ENCODE measurements around the gene AGAP3. TPM values are rescaled to one million over a fixed set of nuclear protein-coding genes. Genes with fewer than 3 reads are reported as not detected.

AGAP3 gene
- total RNA-seq, 1 experiment from 2014 or later: 138 TPM

GRCh38 chr7:151172273-151173141 is 86.2 kb downstream of the AGAP3 start:
- CTCF ChIA-PET: interaction anchor here (0.6 to 1.3 kb wide), 29 partner anchors 9 to 1469 kb away, joined by 3 to 18 read pairs (median 4); partner anchors contain the start of gene CHPF2
- Mint-ChIP-seq H3K27me3 (ENCODE audit: insufficient read depth, unreplicated experiment) (peaks cover 71% of the 10 kb centered on the region), H3K4me3 (ENCODE audit: unreplicated experiment) (no peak overlapping the region), H3K27ac (ENCODE audit: low read depth, unreplicated experiment) (no peak overlapping the region), H3K9me3 (ENCODE audit: unreplicated experiment) (no peaks in the 10 kb centered on the region), H3K36me3 (ENCODE audit: insufficient read depth, unreplicated experiment) (no peaks in the 10 kb centered on the region), H3K4me1 (ENCODE audit: insufficient read depth, unreplicated experiment) (no peaks in the 10 kb centered on the region)
- intact Hi-C loops (cut with micrococcal nuclease): loop anchor here (1.0 to 2.0 kb wide), 4 partner anchors 48 to 394 kb away; no protein-coding TSS in a partner anchor
- no TSS peak for BruUV-seq (replicated peaks)
- peak; percentile 74 for DNase-seq (ENCODE audit: unreplicated experiment)
- peak; percentile 100 for TF ChIP-seq CTCF (IDR thresholded peaks at IDR 0.05; ENCODE audit: unreplicated experiment)
- POLR2A ChIA-PET: no interaction called here

- POLR2A ChIA-PET: no interaction called here
- DNase-seq (ENCODE audit: unreplicated experiment): no peak
- no peaks in the 10 kb centered on the region for H3K36me3 Mint-ChIP-seq (ENCODE audit: insufficient read depth, unreplicated experiment)
- intact Hi-C loops (cut with micrococcal nuclease): loop anchor here (2.0 kb wide), 1 partner anchor 211 kb away; no protein-coding TSS in a partner anchor
- H3K4me3 Mint-ChIP-seq (ENCODE audit: unreplicated experiment): no peak overlapping the region
- no peaks in the 10 kb centered on the region for H3K4me1 Mint-ChIP-seq (ENCODE audit: insufficient read depth, unreplicated experiment)
- TF ChIP-seq CTCF (IDR thresholded peaks at IDR 0.05; ENCODE audit: unreplicated experiment): no peak
- peaks cover 73% of the 10 kb centered on the region for H3K27me3 Mint-ChIP-seq (ENCODE audit: insufficient read depth, unreplicated experiment)
- H3K27ac Mint-ChIP-seq (ENCODE audit: low read depth, unreplicated experiment): no peak overlapping the region
- BruUV-seq (replicated peaks): no TSS peak
- CTCF ChIA-PET: interaction anchor here (0.7 to 1.1 kb wide), 9 partner anchors 11 to 404 kb away, joined by 3 to 4 read pairs (median 4); partner anchors contain the start of gene ASB10
- no peaks in the 10 kb centered on the region for H3K9me3 Mint-ChIP-seq (ENCODE audit: unreplicated experiment)
These were observed 87.3 kb downstream of the AGAP3 start for GRCh38 chr7:151173386-151174245.

GRCh38 chr7:151174246-151175046 is 88.2 kb downstream of the AGAP3 start:
- Mint-ChIP-seq H3K4me3 (ENCODE audit: unreplicated experiment) (no peak overlapping the region), H3K27me3 (ENCODE audit: insufficient read depth, unreplicated experiment) (peaks cover 73% of the 10 kb centered on the region), H3K9me3 (ENCODE audit: unreplicated experiment) (no peaks in the 10 kb centered on the region), H3K27ac (ENCODE audit: low read depth, unreplicated experiment) (no peak overlapping the region), H3K4me1 (ENCODE audit: insufficient read depth, unreplicated experiment) (no peaks in the 10 kb centered on the region), H3K36me3 (ENCODE audit: insufficient read depth, unreplicated experiment) (no peaks in the 10 kb centered on the region)
- ChIA-PET CTCF (no interaction called here), POLR2A (no interaction called here)
- no peak for TF ChIP-seq CTCF (IDR thresholded peaks at IDR 0.05; ENCODE audit: unreplicated experiment)
- intact Hi-C loops (cut with micrococcal nuclease): no loop called here
- DNase-seq (ENCODE audit: unreplicated experiment): no peak
- no TSS peak for BruUV-seq (replicated peaks)

All from MCF 10A (cell line).